NCI-H82 (cell line): ENCODE results near the gene MAPK4.

ENCODE experiments used
- DNase-seq: peaks from one replicate; lab custom pipeline; 2025; lab: John Stamatoyannopoulos, UW

The MAPK4 gene

GRCh38 chr18:50623694-50624352 lies 63.9 kb downstream of the MAPK4 start:
- DNase-seq, result no peak

- DNase-seq, result no peak
These were observed 65.1 kb downstream of the MAPK4 start for GRCh38 chr18:50624981-50625380.

- no peak for DNase-seq
These were observed 66.4 kb downstream of the MAPK4 start for GRCh38 chr18:50626317-50626716.

GRCh38 chr18:50627594-50628532 lies 68.0 kb downstream of the MAPK4 start:
- no peak for DNase-seq

GRCh38 chr18:50628533-50628905 lies 68.6 kb downstream of the MAPK4 start:
- DNase-seq, result no peak

GRCh38 chr18:50629148-50629631 lies 69.3 kb downstream of the MAPK4 start:
- peak; percentile 61 for DNase-seq

GRCh38 chr18:50630895-50631294 lies 71.0 kb downstream of the MAPK4 start:
- DNase-seq, result no peak

GRCh38 chr18:50632895-50633515 lies 73.1 kb downstream of the MAPK4 start:
- peak; percentile 35 for DNase-seq

GRCh38 chr18:50633992-50634391 lies 74.1 kb downstream of the MAPK4 start:
- no peak for DNase-seq

- no peak for DNase-seq
These were observed 76.6 kb downstream of the MAPK4 start for GRCh38 chr18:50636366-50637057.

- peak; percentile 86 for DNase-seq
These were observed 78.4 kb downstream of the MAPK4 start for GRCh38 chr18:50638016-50638883.

- no peak for DNase-seq
These were observed 79.1 kb downstream of the MAPK4 start for GRCh38 chr18:50638884-50639420.

- DNase-seq, result no peak
These were observed 79.8 kb downstream of the MAPK4 start for GRCh38 chr18:50639711-50640110.

GRCh38 chr18:50642439-50642838 lies 82.6 kb downstream of the MAPK4 start:
- DNase-seq, result no peak

GRCh38 chr18:50644146-50644545 lies 84.3 kb downstream of the MAPK4 start:
- DNase-seq, result no peak

GRCh38 chr18:50644807-50645206 lies 84.9 kb downstream of the MAPK4 start:
- peak; percentile 60 for DNase-seq

GRCh38 chr18:50647237-50647636 lies 87.3 kb downstream of the MAPK4 start:
- DNase-seq, result no peak

GRCh38 chr18:50647792-50648191 lies 87.9 kb downstream of the MAPK4 start:
- peak; percentile 66 for DNase-seq

GRCh38 chr18:50649821-50650220 lies 89.9 kb downstream of the MAPK4 start:
- DNase-seq, result no peak

- DNase-seq, result no peak
These were observed 91.4 kb downstream of the MAPK4 start for GRCh38 chr18:50651334-50651733.
